PC-9 (cell line): Measurements from ENCODE around the gene TSFM. TPM values are rescaled to one million over a fixed set of nuclear protein-coding genes. Genes with fewer than 3 reads are reported as not detected.
A peak's percentile ranks its signal among the peaks of the same experiment; 100 is the strongest.

Source experiments
- BruUV-seq: library from RNA; stranded (reverse); fragments of 400-500 nt; replicated peaks from 2 replicates; lab custom pipeline; 2021; lab: Mats Ljungman, UMichigan
- CTCF ChIA-PET: fragments of 300-600 bp; sonication (Branson Sonifier 250); formaldehyde crosslinking; loops from one replicate; lab custom pipeline; 2022; ENCODE audit warnings: antibody characterized with exemption; lab: Charles Lee
- POLR2A ChIA-PET: fragments of 300-600 bp; sonication (Branson Sonifier 250); formaldehyde crosslinking; loops from one replicate; lab custom pipeline; 2022; ENCODE audit warnings: antibody characterized with exemption; ENCODE audit not compliant: unreplicated experiment; lab: Charles Lee
- DNase-seq, 2 experiments: peaks; one replicate each; pipeline versions ENCODE4 v3.0.0 to v3.0.0-alpha.2; 2015 to 2022; ENCODE audit warnings: mixed read lengths in 1 of 2
- H2AFZ ChIP-seq: fragments of 200-600 bp; sonication (generic); 2 replicates; pipeline ENCODE4 v1.8.1; 2017; ENCODE audit warnings: antibody characterized with exemption
- H3F3A ChIP-seq: fragments of 200-600 bp; sonication (generic); 2 replicates; pipeline ENCODE4 v1.8.1; 2017; ENCODE audit warnings: antibody characterized with exemption, mild to moderate bottlenecking, low read depth; ENCODE audit not compliant: insufficient read depth
- H3K27ac ChIP-seq: fragments of 200-600 bp; sonication (generic); 2 replicates; pipeline ENCODE4 v1.6.1; 2016; ENCODE audit warnings: mixed run types
- H3K27me3 ChIP-seq: fragments of 200-600 bp; sonication (generic); 2 replicates; pipeline ENCODE4 v1.6.1; 2016; ENCODE audit warnings: low read depth, mixed run types; ENCODE audit not compliant: insufficient read depth
- H3K36me3 ChIP-seq: fragments of 200-600 bp; sonication (generic); 2 replicates; pipeline ENCODE4 v1.6.1; 2016; ENCODE audit warnings: low read depth, mixed run types
- H3K4me1 ChIP-seq: fragments of 200-600 bp; sonication (generic); replicated peaks from 2 replicates; pipeline ENCODE4 v1.6.1; 2016; ENCODE audit warnings: mixed run types; ENCODE audit not compliant: insufficient read depth
- H3K4me2 ChIP-seq: fragments of 200-600 bp; sonication (generic); 2 replicates; pipeline ENCODE4 v1.6.1; 2017; ENCODE audit warnings: mixed run types
- H3K4me3 ChIP-seq: fragments of 200-600 bp; sonication (generic); 2 replicates; pipeline ENCODE4 v1.6.1; 2016; ENCODE audit warnings: mixed run types
- H3K79me2 ChIP-seq: fragments of 200-600 bp; sonication (generic); 2 replicates; pipeline ENCODE4 v1.6.1; 2017; ENCODE audit warnings: low read depth, mixed run types
- H3K9me2 ChIP-seq: fragments of 200-600 bp; sonication (generic); 2 replicates; pipeline ENCODE4 v1.8.1; 2017; ENCODE audit warnings: mild to moderate bottlenecking; ENCODE audit not compliant: insufficient read depth
- H3K9me3 ChIP-seq: fragments of 200-600 bp; sonication (generic); 2 replicates; pipeline ENCODE4 v1.8.1; 2016; ENCODE audit warnings: low read depth; ENCODE audit not compliant: insufficient read depth
- H4K20me1 ChIP-seq: fragments of 200-600 bp; sonication (generic); 2 replicates; pipeline ENCODE4 v1.8.1; 2017; ENCODE audit not compliant: insufficient read depth
- EZH2 ChIP-seq: fragments of 200-600 bp; sonication (generic); IDR thresholded peaks from 2 replicates; pipeline ENCODE4 v1.8.0; 2017; ENCODE audit warnings: antibody characterized with exemption, low read depth
- intact Hi-C: fragments of 100-400 bp; cut with micrococcal nuclease; formaldehyde crosslinking; loops from one replicate; pipeline ENCODE4 v1.10.0; 2022; ENCODE audit not compliant: unreplicated experiment
- total RNA-seq: library from RNA; stranded (reverse); gene quantifications from 2 replicates; pipeline ENCODE4 v1.2.3, GENCODE V29; 2021
- TF ChIP-seq, protein P1 (sequence below): fragments of 200-600 bp; sonication (generic); conservative IDR thresholded peaks from 2 replicates; pipeline ENCODE4 v1.6.1; 2017; ENCODE audit warnings: mixed run types, antibody characterized with exemption, mild to moderate bottlenecking, moderate library complexity

Gene TSFM
- total RNA-seq, 1 experiment from 2014 or later, result 44.8 TPM

DNA sequence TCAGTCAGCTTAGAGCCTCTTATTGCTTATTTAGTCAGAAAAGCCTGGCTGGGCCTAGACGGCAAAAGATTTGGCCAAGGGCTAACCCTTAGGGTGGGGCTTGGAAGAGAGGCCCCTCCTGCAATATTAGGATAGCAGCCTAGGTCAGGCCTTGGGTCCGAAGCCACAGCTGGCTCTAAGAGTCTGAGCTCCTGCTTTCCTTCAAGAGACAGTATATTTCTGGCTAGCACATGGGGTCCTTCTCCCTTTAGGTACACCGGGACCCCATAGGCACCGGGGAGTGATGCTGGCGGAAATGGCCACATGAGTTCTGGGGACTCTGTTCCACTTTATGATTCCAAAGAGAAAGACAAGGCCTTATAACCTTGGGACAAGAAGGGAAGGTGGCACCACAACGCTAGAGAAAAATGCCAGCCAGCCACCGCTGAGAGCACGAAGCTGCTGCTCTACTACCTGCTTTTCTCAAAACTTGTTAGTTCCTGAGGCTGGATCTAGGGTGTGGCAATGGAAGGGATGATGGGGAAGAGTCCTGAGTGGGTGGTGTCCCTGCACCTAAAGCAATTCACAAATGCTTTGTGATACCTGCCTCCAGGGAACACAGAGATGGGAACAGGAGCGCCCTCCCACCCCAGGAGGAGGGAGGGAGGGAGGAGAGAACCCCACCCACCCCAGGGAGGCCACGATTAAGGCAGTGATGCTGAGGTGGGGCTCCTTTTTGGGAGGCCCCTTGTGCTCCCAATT, 39.1 kb downstream of the TSFM start:
- CTCF ChIA-PET, result no interaction called here
- no peaks in the 10 kb centered on the region for H3K27me3 ChIP-seq
- DNase-seq, result no peak
- H3F3A ChIP-seq, result peaks cover 12% of the 10 kb centered on the region; the same call in 1 of the 2 replicates
- POLR2A ChIA-PET, result no interaction called here
- H3K4me2 ChIP-seq, result no peak overlapping the region
- H4K20me1 ChIP-seq, result 0 out of 2 replicates have a peak, but pooled peaks cover 2% of the 10 kb centered on the region
- H2AFZ ChIP-seq, result no peak overlapping the region
- no peak overlapping the region for H3K27ac ChIP-seq
- no peaks in the 10 kb centered on the region for H3K4me1 ChIP-seq
- intact Hi-C loops, result no loop called here
- H3K36me3 ChIP-seq, result peaks cover 15% of the 10 kb centered on the region; the same call in 1 of the 2 replicates
- H3K9me2 ChIP-seq, result no peaks in the 10 kb centered on the region
- BruUV-seq, result no TSS peak
- H3K4me3 ChIP-seq, result no peak overlapping the region
- H3K9me3 ChIP-seq, result no peaks in the 10 kb centered on the region
- H3K79me2 ChIP-seq, result no peaks in the 10 kb centered on the region
- TF ChIP-seq, protein P1, sequence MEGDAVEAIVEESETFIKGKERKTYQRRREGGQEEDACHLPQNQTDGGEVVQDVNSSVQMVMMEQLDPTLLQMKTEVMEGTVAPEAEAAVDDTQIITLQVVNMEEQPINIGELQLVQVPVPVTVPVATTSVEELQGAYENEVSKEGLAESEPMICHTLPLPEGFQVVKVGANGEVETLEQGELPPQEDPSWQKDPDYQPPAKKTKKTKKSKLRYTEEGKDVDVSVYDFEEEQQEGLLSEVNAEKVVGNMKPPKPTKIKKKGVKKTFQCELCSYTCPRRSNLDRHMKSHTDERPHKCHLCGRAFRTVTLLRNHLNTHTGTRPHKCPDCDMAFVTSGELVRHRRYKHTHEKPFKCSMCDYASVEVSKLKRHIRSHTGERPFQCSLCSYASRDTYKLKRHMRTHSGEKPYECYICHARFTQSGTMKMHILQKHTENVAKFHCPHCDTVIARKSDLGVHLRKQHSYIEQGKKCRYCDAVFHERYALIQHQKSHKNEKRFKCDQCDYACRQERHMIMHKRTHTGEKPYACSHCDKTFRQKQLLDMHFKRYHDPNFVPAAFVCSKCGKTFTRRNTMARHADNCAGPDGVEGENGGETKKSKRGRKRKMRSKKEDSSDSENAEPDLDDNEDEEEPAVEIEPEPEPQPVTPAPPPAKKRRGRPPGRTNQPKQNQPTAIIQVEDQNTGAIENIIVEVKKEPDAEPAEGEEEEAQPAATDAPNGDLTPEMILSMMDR, result no peak
- TF ChIP-seq EZH2, result no peak

- Histone ChIP-seq H3K27ac (no peak overlapping the region), H3K9me2 (no peaks in the 10 kb centered on the region), H3K4me1 (no peaks in the 10 kb centered on the region), H3K27me3 (no peaks in the 10 kb centered on the region), H2AFZ (no peak overlapping the region), H3K79me2 (no peaks in the 10 kb centered on the region), H3K4me3 (no peak overlapping the region), H4K20me1 (0 out of 2 replicates have a peak, but pooled peaks cover 5% of the 10 kb centered on the region), H3K36me3 (peaks cover 20% of the 10 kb centered on the region), H3K4me2 (no peak overlapping the region), H3F3A (peaks cover 9% of the 10 kb centered on the region; the same call in 1 of the 2 replicates), H3K9me3 (no peaks in the 10 kb centered on the region)
- no peak for DNase-seq
- TF ChIP-seq, protein P1, result no peak
- TF ChIP-seq EZH2, result no peak
- intact Hi-C loops, result no loop called here
- TSS peak; percentile 4 for BruUV-seq
- ChIA-PET POLR2A (no interaction called here), CTCF (no interaction called here)
Observed at GRCh38 chr12:57822392-57823130, 40.0 kb downstream of the TSFM start.

- TF ChIP-seq, protein P1, result no peak
- TF ChIP-seq EZH2, result no peak
- intact Hi-C loops, result no loop called here
- Histone ChIP-seq H4K20me1 (0 out of 2 replicates have a peak, but pooled peaks cover 5% of the 10 kb centered on the region), H3K36me3 (peaks cover 20% of the 10 kb centered on the region), H2AFZ (no peak overlapping the region), H3K4me3 (no peak overlapping the region), H3K4me2 (no peak overlapping the region), H3K9me2 (no peaks in the 10 kb centered on the region), H3F3A (peaks cover 5% of the 10 kb centered on the region; the same call in 1 of the 2 replicates), H3K4me1 (no peaks in the 10 kb centered on the region), H3K27me3 (no peaks in the 10 kb centered on the region), H3K9me3 (no peaks in the 10 kb centered on the region), H3K27ac (no peak overlapping the region), H3K79me2 (no peaks in the 10 kb centered on the region)
- no peak for DNase-seq
- BruUV-seq, result no TSS peak
- CTCF ChIA-PET, result no interaction called here
- POLR2A ChIA-PET, result no interaction called here
Observed at GRCh38 chr12:57823131-57823907, 40.7 kb downstream of the TSFM start.
